OCI-LY1 (cell line): ENCODE data around the gene TMCC1.

ENCODE experiments used
- H2AFZ ChIP-seq: fragments of 200-600 bp; sonication (generic), shearing (Covaris generic); 2 replicates; pipeline ENCODE4 v1.6.0; 2014; ENCODE audit warnings: antibody characterized with exemption, mild to moderate bottlenecking, low read length
- H3F3A ChIP-seq: fragments of 200-600 bp; sonication (generic), shearing (Covaris generic); 2 replicates; pipeline ENCODE4 v1.6.0; 2014; ENCODE audit warnings: mild to moderate bottlenecking, antibody characterized with exemption, low read length, moderate library complexity; ENCODE audit not compliant: insufficient read depth
- H3K27ac ChIP-seq: fragments of 200-600 bp; sonication (generic); 2 replicates; pipeline ENCODE4 v1.5.1; 2014; ENCODE audit warnings: low read length, mixed run types, mild to moderate bottlenecking, low read depth; ENCODE audit not compliant: poor library complexity, severe bottlenecking
- H3K27me3 ChIP-seq: fragments of 200-600 bp; sonication (generic); 2 replicates; pipeline ENCODE4 v1.6.0; 2014; ENCODE audit warnings: antibody characterized with exemption, mild to moderate bottlenecking, low read length, moderate library complexity; ENCODE audit not compliant: insufficient read depth
- H3K36me3 ChIP-seq: fragments of 200-600 bp; sonication (generic); 2 replicates; pipeline ENCODE4 v1.6.1; 2014; ENCODE audit warnings: mild to moderate bottlenecking, antibody characterized with exemption, low read length, moderate library complexity, mixed read lengths; ENCODE audit not compliant: insufficient read depth
- H3K4me1 ChIP-seq: fragments of 200-600 bp; sonication (generic); 2 replicates; pipeline ENCODE4 v1.5.1; 2014; ENCODE audit warnings: mild to moderate bottlenecking, low read length, moderate library complexity; ENCODE audit not compliant: insufficient read depth, severe bottlenecking
- H3K4me2 ChIP-seq: fragments of 200-600 bp; sonication (generic), shearing (Covaris generic); 2 replicates; pipeline ENCODE4 v1.6.1; 2014; ENCODE audit warnings: low read length
- H3K4me3 ChIP-seq: fragments of 200-600 bp; sonication (generic); 2 replicates; pipeline ENCODE4 v1.5.1; 2014; ENCODE audit warnings: low read length, low read depth, mild to moderate bottlenecking, mixed read lengths; ENCODE audit not compliant: poor library complexity, severe bottlenecking
- H3K79me2 ChIP-seq: fragments of 200-600 bp; shearing (Covaris generic); 2 replicates; pipeline ENCODE4 v1.6.1; 2016; ENCODE audit warnings: mixed run types, low read length, mixed read lengths; ENCODE audit not compliant: insufficient read depth
- H3K9ac ChIP-seq: fragments of 200-600 bp; sonication (generic), shearing (Covaris generic); 2 replicates; pipeline ENCODE4 v1.6.1; 2014; ENCODE audit warnings: mild to moderate bottlenecking, low read length, mixed read lengths
- H3K9me2 ChIP-seq: fragments of 200-600 bp; sonication (generic), shearing (Covaris generic); 2 replicates; pipeline ENCODE4 v1.6.1; 2014; ENCODE audit warnings: low read depth, mild to moderate bottlenecking, low read length, mixed read lengths
- H3K9me3 ChIP-seq: fragments of 200-600 bp; shearing (Covaris generic); 2 replicates; pipeline ENCODE4 v1.6.1; 2014; ENCODE audit warnings: low read length, mixed read lengths
- H4K20me1 ChIP-seq: fragments of 200-600 bp; sonication (generic), shearing (Covaris generic); 2 replicates; pipeline ENCODE4 v1.6.0; 2016; ENCODE audit warnings: mild to moderate bottlenecking, low read length; ENCODE audit not compliant: insufficient read depth
- CTCF ChIP-seq: fragments of 200-600 bp; sonication (generic), shearing (Covaris generic); IDR thresholded peaks from 2 replicates; pipeline ENCODE4 v1.5.1; 2017; ENCODE audit warnings: mild to moderate bottlenecking, antibody characterized with exemption, low read length, moderate library complexity, mixed read lengths
- EZH2 ChIP-seq: fragments of 200-600 bp; sonication (generic), shearing (Covaris generic); IDR thresholded peaks from 2 replicates; pipeline ENCODE4 v1.8.0; 2017; ENCODE audit warnings: borderline replicate concordance, mixed run types, mild to moderate bottlenecking, antibody characterized with exemption, low read length, moderate library complexity, mixed read lengths

The TMCC1 gene

GRCh38 chr3:129599073-129599472, 294.4 kb downstream of the TMCC1 start:
- no peak for TF ChIP-seq CTCF
- no peak for TF ChIP-seq EZH2
- Histone ChIP-seq H4K20me1 (no peaks in the 10 kb centered on the region), H3K79me2 (no peaks in the 10 kb centered on the region), H3K9me3 (no peaks in the 10 kb centered on the region), H3K9me2 (no peaks in the 10 kb centered on the region), H2AFZ (no peak overlapping the region), H3F3A (no peaks in the 10 kb centered on the region), H3K36me3 (no peaks in the 10 kb centered on the region), H3K9ac (no peak overlapping the region), H3K27me3 (peaks cover 14% of the 10 kb centered on the region; the same call in 1 of the 2 replicates), H3K4me3 (no peak overlapping the region), H3K27ac (no peak overlapping the region), H3K4me2 (no peak overlapping the region), H3K4me1 (peaks cover 1% of the 10 kb centered on the region)

GRCh38 chr3:129598484-129598883, 295.0 kb downstream of the TMCC1 start:
- Histone ChIP-seq H2AFZ (no peak overlapping the region), H3K4me1 (peaks cover 7% of the 10 kb centered on the region)

GRCh38 chr3:129598000-129598381, 295.5 kb downstream of the TMCC1 start:
- Histone ChIP-seq H3K79me2 (no peaks in the 10 kb centered on the region), H2AFZ (no peak overlapping the region)
- TF ChIP-seq CTCF, result no peak

More at GRCh38 chr3:129598484-129598883, 295.0 kb downstream of the TMCC1 start:
- Histone ChIP-seq H3K9me3 (no peaks in the 10 kb centered on the region), H3F3A (no peaks in the 10 kb centered on the region), H3K79me2 (no peaks in the 10 kb centered on the region), H3K4me3 (no peak overlapping the region), H3K27me3 (peaks cover 14% of the 10 kb centered on the region; the same call in 1 of the 2 replicates), H3K4me2 (no peak overlapping the region), H3K27ac (no peak overlapping the region), H3K36me3 (no peaks in the 10 kb centered on the region), H4K20me1 (no peaks in the 10 kb centered on the region), H3K9me2 (no peaks in the 10 kb centered on the region), H3K9ac (no peak overlapping the region)
- no peak for TF ChIP-seq EZH2
- no peak for TF ChIP-seq CTCF

More at GRCh38 chr3:129598000-129598381, 295.5 kb downstream of the TMCC1 start:
- Histone ChIP-seq H3K9ac (no peak overlapping the region), H3K27me3 (peaks cover 14% of the 10 kb centered on the region; the same call in 1 of the 2 replicates), H3K9me3 (no peaks in the 10 kb centered on the region), H4K20me1 (no peaks in the 10 kb centered on the region), H3K4me2 (no peak overlapping the region), H3K36me3 (no peaks in the 10 kb centered on the region), H3K4me3 (no peak overlapping the region), H3K4me1 (peaks cover 12% of the 10 kb centered on the region), H3K9me2 (no peaks in the 10 kb centered on the region), H3K27ac (no peak overlapping the region), H3F3A (no peaks in the 10 kb centered on the region)
